NCI-H1105 (cell line): Measurements from ENCODE around the gene SDK2.

Experiments
- DNase-seq: peaks from one replicate; lab custom pipeline; 2025; lab: John Stamatoyannopoulos, UW

SDK2 gene

DNA sequence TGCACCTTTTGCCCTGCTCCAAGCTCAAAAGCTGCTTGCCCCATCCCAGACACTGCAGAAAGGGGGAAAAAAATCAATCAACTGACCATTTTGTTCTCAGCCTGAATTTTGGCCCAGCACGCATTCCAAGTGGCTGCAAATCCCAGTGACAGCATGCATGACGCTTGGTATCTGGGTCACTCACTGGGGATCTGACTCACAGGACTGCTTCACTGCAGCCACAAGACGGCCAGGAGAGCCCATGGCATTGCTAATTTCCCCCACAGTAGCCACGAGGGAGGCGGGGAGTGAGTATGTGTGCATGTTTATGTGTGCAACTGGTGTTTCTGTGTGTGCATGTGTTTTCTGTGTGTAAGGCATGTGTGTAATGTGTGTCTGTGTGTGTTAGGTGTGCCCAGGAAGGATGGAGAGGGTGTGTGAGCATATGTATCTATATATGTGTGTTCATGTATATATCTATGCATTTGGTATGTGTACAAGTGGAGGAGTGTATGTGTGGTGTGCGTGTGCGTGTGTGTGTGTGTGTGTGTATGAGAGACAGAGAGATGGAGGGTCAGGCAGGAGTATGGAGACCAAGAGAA, 33.8 kb downstream of the SDK2 start:
- no peak for DNase-seq

DNA sequence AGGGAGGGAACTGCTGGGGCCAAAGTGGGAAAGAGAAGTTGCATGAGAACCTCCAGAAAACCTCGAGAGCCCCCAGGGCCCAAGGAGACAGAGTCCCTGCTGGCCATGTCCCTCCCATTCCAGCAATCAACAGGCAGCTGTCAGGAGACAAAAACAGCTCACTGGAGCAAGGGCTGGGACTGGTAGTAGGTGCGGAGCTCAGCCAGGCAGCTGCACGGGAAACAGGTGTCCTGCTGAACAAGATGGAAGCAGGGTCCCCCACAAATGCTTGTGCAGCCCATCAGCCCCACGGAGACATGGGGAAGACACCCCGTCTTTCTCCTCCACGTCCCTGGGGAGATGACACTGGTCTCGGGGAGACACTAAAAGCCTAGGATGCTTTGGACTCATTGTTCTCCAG, 34.5 kb downstream of the SDK2 start:
- no peak for DNase-seq

DNA sequence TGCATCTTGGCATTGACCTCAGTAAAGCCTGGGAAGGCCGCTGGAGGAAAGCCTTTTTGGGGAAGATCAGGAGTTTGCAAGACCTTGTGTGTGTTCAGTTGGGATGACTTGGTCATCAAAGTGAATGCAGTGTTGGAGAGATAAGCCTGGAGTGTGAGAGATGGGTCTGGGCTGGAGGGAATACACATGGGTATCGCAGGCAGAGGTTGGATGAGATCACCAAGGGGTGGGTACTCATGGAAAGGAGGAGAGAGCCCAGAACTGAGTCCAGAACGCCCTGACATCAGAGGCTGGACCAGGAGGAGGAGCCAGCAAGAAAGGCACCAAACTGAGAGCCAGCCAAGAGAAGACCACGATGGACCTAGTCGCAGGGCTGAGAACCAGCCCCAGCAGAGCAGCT, 35.2 kb downstream of the SDK2 start:
- no peak for DNase-seq

DNA sequence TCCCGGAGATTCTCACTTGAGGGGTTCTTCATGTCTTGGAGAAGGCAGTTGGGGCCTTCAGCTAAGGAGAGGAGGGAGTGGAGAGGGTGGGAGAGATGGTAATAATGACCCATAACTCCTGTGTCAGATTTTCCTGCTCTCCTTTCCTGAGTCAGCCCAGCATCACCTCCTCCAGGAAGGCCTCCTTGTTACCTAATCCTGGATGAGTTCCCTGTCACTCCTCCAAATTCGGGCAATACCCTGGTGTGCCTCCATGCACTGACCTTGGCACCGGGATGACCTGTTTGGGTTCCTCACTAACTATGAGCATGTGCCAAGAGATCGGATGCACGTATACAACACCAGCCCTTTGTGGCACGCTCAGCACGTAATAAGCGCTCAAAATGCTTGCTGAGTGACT, 38.8 kb downstream of the SDK2 start:
- no peak for DNase-seq

DNA sequence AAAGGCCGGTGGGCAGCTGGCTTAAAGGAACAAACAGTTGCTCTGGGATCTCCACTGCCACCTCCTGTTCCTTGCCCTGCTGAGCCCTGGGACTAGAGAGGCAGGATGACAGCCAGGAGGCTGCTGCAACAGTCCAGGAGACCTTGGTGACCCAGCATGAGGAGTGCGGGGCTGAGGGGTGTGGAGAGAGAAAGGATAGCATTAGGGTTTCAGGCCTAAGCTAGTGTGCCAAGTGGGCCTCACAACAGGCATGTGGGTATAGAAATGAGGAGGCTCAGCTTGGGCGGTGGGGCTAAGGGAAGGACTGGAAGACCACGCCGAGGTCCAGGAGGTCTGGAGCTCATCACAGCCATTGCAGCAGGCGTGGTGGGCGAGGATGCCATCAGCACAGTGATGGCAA, 39.8 kb downstream of the SDK2 start:
- DNase-seq = no peak

DNA sequence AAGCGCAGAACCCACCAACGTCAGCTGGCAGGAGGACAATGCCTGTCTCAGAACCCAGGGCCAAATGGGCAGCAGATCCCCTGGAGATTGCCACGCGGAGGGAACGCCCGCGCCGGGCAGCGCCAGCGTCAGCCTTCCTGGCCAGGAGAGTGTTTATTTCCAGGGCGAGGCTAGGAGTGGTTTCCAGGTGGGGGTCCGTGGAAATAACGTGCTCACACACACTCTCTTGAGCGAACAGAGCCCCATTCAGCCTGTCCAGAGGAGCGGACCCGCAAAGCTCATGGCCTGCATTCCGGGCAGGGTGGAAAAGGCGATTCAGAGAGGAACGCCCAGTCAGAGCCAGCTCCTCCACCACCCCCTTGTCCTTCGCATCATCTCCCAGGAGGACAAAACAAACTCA, 40.3 kb downstream of the SDK2 start:
- DNase-seq = no peak

DNA sequence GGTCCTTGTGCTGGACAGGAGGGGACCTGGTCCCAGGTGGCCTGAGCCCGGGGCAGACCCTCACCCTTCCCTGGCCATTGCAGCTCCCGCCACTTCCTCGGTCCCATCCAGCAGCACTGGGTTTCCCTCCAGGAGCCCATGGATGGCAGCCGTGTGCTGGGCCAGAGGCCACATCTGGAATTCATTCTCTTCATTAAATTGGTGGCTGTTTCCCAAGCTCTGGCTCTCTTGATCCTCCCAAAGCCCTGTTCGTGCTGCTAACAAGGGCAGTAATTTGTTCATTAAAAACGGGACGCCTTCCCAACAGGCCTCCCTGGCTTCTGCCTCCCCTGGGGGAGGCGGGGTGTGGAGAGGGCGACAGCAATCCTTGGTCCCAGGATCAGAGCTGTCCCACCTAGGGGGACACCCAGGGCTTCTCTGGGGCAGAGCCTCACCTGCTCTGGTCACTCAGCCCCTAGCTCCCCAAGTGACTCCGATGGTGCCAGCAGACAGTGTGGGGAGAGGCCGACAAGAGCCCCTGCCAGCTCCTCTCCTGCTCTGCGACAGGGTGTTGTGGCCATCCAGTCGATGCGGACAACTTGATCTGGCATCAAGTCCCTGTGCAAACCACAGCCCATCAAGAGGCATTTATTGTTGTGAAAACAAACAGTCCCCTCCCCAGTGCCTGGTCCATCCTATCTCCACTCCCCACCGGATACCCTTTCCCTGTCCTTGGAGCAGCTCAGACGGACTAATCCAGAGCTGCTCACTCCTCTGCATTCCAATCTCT, 44.0 kb downstream of the SDK2 start:
- DNase-seq = no peak

DNA sequence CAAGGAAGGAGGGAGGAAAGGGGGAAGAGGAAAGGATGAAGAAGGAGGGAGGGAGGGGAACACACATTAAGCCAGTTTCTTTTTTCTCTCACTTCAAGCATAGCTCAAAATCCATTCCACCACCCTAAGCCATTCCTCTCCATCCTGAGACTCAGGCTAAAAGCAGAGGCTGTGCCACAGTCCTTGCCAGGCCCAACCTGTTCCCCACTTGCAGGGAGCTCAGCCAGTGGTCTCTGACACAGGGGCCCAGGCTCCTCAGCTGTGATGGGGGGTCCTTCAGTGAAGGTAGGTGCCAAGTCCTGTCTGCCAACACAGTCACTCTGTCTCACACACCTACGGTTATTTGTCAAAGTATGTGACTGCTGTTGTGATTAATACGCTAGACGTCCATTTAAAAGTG, 44.6 kb downstream of the SDK2 start:
- DNase-seq = no peak

DNA sequence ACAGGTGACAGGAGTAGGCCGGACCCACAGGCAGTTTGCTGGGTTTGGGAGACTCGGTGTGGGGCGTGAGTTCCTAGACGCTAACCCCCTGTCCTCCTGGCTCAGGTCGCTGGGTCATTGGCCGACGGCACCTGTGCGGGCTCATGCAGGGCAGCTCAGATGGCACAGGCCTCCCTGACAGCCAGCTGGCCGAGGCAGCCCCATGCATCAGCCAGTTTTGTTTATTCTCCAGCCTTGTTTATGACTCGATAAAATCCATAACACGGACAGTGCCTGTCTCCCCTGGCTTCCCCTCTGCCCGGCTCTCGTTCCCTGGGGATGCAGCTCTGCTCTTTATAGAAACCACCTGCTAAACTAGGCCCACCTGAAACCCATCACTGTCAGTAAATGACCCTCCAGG, 46.0 kb downstream of the SDK2 start:
- no peak for DNase-seq

DNA sequence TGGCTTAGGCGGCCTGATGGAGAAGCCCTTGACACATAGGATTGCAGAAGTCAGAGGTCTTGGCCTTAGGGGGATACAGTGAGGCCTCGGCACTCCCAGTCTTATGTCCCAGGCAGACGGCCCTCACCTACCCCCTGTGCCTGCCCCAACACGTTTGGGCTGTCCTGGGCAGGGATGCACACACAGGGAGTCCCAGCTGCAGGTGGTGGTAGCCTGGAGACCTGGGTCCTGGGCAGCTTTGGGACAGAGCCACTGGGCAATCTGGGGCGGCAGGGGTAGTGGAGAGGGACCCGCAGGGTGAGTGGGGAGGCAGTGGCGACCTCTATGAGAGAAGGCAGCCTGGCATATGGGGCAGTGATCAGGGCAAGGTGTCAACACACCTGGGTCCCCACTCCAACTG, 48.3 kb downstream of the SDK2 start:
- DNase-seq = no peak

DNA sequence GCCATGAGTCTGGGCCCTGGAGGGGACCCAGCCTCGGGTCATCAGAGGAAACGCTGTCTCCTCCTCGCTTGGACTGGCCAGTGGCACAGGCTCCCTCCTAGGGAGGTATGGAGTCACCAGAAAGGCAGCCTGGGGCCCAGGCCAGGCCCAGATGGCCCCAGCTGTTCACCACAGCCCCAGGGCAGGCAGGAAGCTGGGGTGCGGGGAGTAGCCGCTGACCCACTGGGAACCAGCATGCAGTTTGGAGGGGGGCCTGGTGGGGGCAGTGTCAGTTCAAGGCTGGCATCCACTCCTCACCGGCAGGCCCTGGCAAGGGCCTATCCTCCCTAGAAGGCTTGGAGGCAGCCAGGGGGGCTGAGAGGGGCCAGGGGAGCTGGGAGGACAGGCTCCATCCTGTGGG, 48.8 kb downstream of the SDK2 start:
- no peak for DNase-seq

DNA sequence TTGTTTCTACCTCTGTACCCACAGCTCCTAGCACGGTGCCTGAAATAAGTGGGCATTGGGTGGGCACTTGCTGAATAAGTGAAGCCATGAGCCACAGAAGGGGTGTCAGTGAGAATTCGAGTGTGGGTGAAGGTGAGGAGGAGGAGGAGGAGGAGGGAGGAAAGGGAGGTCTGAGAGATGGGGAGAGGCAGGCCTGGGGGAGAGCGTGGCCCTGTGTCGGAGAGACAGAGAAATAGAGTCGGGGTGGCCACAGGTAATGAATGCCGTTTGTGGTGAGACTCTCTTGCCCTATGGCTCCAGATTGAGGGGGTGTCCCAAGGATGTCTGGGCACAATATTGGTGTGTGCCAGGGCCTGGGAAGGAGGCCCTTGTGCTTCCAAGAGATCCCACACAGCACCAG, 49.2 kb downstream of the SDK2 start:
- no peak for DNase-seq

DNA sequence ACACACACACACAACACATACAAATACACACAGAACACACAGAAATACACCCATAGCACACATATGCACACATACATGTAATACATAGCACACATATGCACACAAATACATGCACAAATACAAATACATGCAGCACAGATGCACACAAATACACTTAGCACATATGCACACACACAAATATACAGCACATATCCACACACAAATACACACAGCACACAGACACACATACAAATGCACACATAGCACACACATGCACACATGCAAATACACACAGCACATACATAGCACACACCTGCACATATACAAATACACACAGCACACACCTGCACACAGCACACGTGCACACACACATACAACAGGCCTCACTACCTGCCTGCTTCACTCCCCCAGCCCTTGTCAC, 49.6 kb downstream of the SDK2 start:
- DNase-seq = no peak

DNA sequence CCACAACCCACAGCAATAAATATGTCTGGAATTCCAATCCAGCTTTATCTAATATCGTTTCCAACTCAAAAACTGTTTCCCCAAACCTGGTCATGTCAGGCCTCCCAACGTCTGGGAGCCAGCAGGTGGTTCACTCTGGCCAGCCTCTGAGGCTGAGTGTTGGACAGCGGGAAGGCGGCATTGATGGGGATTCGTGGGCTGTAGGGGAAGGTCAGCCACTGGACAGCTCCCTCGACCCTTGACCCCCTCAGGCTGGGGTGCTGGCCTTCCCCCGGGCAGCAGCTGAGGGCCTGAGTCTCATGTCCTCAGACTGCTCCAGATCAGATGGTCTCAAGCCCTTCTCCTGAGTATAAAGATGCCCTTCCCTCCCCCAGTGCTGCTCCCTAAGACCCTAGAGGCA, 50.2 kb downstream of the SDK2 start:
- DNase-seq = no peak

DNA sequence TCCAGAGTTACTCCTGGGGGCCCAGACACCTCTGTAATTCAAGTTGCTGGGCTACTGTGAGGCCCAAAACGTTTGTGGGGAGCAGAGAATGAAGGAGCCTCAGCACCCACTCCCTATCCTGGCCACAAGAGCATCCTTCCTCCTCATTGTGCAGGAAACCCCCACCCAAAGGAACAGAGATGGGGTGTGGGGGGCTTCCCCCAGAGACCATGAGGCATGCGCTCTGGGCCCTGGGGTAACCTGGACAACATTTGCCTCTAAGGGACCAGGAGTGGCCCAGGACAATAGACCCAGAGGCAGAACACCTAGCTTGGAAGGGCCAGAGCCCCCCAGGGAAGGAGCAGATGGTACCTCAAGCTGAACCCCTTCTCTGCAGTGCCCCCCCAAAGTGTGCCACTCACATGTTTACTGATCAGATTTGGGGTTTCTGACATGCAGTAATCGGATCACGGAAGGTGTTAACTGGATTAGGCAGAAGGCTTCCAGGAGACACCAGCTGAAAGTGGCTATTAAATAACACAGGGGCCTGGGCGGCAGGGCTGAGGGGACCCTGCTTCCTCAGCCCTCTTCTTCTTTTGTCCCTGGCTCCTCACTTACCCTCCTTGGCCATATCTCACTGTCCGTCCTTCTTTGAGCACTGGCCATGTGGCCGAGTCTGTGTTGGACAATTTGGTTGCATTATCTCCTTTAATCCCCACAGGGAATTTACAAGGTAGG, 50.8 kb downstream of the SDK2 start:
- DNase-seq = no peak

DNA sequence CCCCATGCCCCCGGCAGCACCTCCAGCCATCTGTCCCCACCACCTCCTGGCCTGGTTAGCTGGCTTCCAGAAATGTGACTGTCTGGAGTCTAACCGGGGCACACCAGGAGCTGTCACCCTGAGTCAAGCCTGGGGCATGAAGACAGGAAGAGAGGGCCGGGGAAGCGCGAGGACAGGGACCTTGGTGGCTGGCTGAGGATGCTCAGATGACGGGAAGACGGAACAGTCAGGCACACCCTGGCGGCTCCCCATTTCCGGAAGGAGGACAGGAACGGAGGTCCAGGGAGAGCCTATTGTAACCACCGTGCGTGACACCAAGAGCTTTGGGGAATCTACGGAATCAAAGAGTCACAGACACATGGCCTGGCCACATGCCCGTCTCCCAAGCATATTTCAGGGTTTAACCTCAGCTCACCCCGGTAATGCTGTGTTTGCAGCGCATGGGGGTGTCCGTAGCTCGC, 51.7 kb downstream of the SDK2 start:
- no peak for DNase-seq

DNA sequence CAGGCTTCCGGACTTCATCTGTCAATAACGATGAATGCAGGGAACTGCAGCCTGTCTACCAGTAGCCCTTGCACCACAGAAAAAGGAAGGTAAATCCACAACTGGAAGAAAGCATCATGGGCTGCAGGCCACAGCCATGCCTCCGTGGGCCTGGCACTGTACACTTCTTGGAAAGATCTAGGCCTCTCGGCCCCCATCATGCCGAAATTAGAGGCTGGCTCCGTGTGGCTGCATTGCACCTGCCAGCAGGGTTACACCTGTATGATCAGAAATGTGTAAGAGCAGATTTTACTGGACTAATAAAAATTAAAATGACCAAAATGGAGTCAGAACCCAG, 52.2 kb downstream of the SDK2 start:
- no peak for DNase-seq

DNA sequence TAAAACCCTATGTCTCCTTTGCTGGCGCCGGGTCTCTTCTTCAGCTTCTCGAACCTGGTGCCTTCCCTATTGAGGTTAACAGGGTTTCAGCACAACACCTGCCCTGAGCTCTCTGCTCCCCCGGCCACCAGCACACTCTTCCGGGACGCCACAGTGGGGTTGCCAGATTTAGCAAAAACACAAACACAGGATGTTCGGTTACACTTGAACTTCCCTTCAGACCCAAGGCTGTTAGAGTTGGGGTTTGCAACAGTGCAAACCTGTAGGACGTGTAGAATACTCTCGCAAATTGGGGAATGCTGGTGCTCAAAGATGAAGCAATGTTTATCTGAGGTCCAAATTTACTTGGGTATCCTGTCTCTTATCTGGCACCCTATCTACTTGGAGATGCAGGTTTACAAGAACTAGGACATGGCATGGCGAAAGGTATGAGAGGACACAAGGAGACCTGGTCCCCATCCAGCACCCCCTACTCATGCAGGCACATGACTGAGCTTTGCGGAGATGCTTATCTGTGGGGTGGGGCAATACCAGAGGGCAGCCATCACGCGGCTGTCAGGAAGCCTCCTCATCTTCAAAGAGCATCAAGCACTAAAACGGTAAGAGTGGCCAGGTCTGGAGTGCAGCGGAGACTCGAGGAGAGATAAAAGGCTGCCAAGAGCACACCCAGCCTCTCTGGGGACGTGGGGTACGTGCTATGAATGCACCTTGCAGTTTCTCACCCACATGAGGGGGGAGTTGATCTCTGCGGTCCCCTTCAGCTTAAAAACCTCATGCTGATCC, 52.8 kb downstream of the SDK2 start:
- no peak for DNase-seq

DNA sequence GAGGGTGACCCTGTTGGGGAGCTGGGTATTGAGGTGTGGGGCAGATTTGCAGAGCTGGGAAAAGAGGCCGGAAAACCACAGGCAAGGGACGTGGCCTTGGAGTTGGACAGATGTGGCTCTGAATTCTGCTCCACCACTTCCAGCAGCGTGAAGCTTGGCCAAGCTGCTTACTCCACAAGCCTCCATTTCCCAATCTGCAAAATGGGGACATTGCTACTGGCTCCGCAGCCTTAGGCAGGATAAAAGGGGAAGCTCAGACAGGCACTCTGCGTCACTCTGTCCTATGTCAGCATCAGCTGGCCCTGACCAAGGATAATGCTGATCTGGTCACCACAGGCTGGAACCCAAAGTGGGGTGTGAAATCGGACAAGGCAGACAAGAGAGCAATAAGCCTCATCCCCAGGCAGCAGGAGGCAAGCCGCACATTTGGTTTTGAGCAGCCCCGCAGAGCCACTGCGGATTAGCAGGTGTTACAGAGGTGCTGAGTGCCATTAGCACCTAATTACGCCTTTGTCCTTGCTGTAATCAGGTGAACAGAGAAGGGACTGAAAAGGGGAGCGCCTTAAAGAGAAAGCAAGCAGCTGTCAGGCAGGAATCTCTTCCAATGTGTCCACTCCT, 54.8 kb downstream of the SDK2 start:
- DNase-seq = peak; percentile 77

DNA sequence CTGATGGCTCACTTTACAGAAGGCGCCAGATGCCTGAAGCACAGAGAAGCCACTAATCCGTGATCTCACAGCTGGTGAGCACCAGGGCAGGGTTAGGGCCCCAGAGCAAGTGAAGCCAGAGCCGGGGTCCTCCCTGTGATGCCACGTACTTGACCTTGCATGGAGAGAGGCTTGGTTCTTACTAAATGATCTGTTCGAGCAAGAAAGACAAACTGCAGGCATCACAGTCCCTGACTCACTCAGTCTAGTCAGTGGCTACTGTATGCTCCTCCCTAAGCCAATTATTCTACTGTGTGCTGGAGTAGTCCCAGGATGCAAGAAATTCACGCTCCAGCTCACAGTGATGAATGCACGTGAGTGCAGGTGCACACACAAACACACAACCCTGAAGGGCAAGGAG, 55.4 kb downstream of the SDK2 start:
- DNase-seq = no peak

DNA sequence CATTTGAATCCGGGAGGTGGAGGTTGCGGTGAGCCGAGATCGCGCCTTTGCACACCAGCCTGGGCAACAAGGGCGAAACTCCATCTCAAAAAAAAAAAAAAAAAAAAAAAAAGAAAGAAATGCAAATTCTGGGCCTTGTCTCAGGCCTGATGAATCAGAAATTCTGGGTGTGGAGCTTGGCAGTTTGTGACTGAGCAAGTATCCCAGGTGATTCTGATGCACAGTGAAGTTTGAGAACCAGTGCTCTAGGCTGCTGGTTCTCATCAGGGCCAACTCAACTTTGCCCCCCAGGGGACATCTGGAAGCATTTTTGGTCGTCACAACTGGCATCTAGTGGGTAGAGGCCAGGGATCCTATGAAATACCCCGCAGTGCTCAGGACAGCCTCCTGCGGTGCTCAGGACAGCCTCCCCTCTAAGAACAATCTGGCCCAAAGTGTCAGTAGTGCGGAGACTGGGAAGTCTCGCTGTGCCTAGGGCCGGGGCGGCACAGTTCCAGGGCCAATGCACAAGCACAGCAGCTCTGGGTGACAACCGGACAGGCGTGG, 55.9 kb downstream of the SDK2 start:
- DNase-seq = no peak
